ENCODE results near the gene LTBP1.

GRCh38 chr2:33395034-33395433, 448.3 kb downstream of the LTBP1 start:
- TF ChIP-seq FOXM1 (IDR thresholded peaks at IDR 0.05; ENCODE audit: borderline replicate concordance, low read depth), result no peak
- TF ChIP-seq REST (IDR thresholded peaks at IDR 0.05; ENCODE audit: low read depth), result no peak
- no peak for TF ChIP-seq TAF1 (IDR thresholded peaks at IDR 0.05; ENCODE audit: low read depth)
- no peak for TF ChIP-seq RAD21 (IDR thresholded peaks at IDR 0.05; ENCODE audit: low read depth)
- TF ChIP-seq USF1 (IDR thresholded peaks at IDR 0.05), result no peak
- TF ChIP-seq ZBTB7A (IDR thresholded peaks at IDR 0.05; ENCODE audit: low read depth), result no peak
- TF ChIP-seq YY1 (IDR thresholded peaks at IDR 0.05; ENCODE audit: low read depth), result no peak
- TF ChIP-seq EGR1 (IDR thresholded peaks at IDR 0.05), result no peak

Measured in Ishikawa (cell line).